NCI-H2107 treated with DMSO at 0.1 percent for 48 hours (cell line): ENCODE results near the gene CTF1.

ENCODE experiments used
- DNase-seq: peaks from one replicate; lab custom pipeline; 2025; ENCODE audit not compliant: unreplicated experiment; lab: John Stamatoyannopoulos, UW

Gene CTF1

GRCh38 chr16:30951193-30951592 lies 54.8 kb downstream of the CTF1 start:
- no peak for DNase-seq

- no peak for DNase-seq
Observed at GRCh38 chr16:30951750-30952149, 55.3 kb downstream of the CTF1 start.

GRCh38 chr16:30953111-30953510 lies 56.7 kb downstream of the CTF1 start:
- no peak for DNase-seq
